HG03025 (cell line): ENCODE results near the gene CRABP2.

Experiments
- ATAC-seq: cut with Tn5 transposase; IDR thresholded peaks from one replicate; pipeline ENCODE4 v1.9.1; 2021; ENCODE audit warnings: mild to moderate bottlenecking, moderate library complexity; ENCODE audit not compliant: unreplicated experiment, low FRiP score

Gene CRABP2

DNA sequence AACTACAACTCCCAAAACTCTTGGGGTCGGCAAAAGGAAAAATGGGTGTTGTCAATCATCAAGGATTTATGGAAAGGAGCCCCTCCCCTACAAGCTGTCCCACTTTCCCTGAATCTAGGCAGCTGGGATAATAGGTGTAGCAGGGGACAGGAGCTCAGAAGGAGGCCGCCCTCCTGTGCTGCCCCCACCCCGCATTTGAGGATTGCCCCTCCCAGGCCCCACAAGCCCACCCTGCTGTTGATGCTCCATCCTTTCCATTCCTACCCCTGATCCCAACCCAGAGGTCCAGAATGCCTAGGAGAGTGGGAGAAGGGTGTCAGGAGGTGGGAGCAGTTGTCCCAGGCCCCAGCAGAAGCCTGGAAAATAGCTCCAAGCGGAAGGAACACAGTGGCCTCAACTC, 37.4 kb upstream of the CRABP2 start:
- no peak for ATAC-seq

DNA sequence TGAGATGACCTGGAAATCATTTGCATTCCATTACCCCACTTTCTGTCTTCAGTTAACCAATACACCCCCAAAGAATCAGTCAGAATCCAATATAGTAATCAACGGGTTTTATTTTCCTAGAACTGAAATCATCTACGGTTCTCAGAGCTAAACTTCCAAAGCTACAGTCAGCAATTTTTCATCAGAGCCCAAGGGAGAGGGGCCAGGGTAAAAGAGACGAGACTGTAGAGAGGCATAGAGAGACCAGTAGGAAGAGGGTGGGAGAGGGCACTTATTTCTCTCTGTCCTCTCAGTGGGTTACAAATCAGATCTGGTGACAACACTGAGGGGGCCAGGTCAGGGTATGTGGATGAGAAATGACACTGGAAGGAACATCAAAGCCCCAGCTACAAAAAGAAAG, 36.6 kb upstream of the CRABP2 start:
- no peak for ATAC-seq

DNA sequence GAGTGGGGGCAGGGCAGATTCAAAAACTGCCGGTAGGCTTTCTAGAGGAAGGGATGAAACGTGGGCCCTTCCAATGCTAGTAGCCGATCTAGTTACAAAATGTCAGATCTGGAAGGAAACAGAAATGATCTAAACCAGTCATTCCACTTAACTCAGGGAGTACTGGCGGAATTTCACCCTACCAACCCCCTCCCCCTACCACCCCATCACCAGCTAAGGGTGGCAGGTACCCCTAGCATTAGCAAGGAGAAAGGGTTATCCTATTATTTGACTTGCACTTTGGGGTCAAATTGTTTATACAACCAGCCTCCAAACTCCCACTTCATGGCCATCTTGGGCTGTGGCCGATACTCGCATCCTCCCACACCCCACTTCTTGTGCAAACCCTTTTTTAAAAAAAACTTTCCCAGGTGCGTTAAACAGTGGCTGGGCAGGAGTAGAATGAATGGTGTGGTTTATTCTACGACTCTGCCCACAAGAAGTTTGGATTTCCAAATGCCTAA, 36.1 kb upstream of the CRABP2 start:
- no peak for ATAC-seq

- peak; percentile 85 for ATAC-seq
Observed at GRCh38 chr1:156740741-156741480, 35.5 kb upstream of the CRABP2 start, which contains the start of gene MRPL24. TSS of gene MRPL24 (minus strand) at chr1:156741088. CDS start at chr1:156738704, 2,384 bp downstream.

GRCh38 chr1:156740237-156740740, 34.9 kb upstream of the CRABP2 start:
- ATAC-seq = no peak

DNA sequence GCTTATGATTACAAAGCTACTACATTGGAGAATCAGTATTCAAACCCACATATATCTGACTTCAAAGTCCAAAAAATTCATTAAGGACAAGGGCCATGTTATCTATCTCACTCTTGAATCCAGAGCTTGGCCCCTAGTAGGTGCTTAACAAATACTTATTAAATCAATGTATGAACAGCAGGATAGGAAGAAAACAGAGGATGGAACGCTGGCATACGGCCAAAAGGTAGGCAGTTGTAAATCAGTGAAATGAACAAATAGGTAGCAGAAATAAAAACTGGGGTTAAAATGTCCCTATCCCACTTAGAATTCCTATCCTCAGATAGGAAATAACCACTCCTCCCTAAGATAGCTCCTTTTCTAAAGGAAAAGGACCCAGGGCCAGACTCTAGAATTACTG, 33.5 kb upstream of the CRABP2 start:
- ATAC-seq = no peak

GRCh38 chr1:156738407-156738806, 33.0 kb upstream of the CRABP2 start:
- ATAC-seq = no peak

DNA sequence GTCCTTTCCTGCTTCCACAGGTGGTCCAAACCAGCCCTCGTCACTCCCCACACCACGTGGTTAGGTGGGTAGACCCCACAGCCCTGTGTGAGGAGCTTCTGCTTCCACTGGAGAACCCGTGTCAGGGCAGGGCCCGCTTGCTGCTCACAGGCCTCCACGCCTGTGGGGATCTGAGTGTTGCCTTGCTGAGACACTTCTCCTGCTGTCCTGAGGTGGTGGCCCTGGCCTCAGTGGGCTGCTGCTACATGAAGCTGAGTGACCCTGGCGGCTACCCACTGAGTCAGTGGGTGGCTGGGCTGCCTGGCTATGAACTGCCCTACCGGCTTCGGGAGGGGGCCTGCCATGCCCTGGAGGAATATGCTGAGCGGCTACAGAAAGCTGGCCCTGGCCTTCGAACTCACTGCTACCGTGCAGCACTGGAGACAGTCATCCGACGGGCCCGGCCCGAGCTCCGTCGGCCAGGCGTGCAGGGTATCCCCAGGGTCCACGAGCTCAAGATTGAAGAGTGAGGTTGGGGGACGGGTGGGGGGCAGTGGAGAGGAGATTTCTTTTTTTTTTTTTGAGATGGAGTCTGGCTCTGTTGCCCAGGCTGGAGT, 28.7 kb upstream of the CRABP2 start:
- ATAC-seq = no peak

DNA sequence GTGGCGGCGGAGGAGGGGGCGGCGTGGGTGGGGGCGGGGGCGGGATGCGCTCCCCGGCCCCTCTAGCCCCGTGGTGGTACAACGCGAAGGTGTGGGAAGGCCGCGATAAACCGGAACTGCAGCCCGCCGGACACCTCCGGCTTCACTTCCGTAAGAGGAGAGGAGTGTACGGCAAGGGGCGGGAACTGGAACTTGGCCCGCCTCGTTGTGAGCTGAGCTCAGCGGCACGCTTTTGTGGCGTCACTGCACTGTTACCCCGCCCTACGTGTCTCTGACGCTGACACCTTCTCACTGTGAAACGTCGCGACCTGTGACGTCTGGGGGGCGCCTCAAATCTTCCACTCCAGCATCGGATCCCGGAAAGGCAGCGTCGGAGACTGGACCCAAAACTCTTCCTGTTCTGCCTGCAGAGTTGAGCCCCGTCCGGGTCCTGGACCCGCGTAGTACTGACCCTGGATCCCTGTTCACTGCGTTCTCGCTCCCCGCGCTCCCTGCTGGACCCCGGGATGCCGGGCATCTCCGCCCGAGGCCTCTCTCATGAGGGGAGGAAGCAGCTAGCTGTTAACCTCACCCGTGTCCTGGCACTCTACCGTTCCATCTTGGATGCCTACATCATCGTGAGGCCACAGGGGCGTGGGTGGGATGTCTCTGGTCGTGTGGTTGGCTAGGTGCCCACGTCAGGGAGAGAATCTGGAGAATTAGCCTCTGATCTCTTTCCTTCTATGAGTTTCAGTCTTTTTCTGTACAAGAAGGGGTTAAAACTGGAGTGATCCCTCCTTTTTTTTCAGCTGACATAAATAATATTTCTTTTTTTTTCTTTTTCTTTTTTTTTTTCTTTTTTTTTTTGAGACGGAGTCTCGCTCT, 23.4 kb upstream of the CRABP2 start, which contains the start of gene ISG20L2:
Gene ISG20L2 (minus strand): TSS at position 168 of the 864 bp plus-strand sequence. CDS start 1,114 bp downstream, outside the sequence.
- peak; percentile 85 for ATAC-seq

- ATAC-seq = peak; percentile 44
Observed at GRCh38 chr1:156727926-156728598, 22.7 kb upstream of the CRABP2 start, which contains the start of gene METTL25B. TSS of gene METTL25B (plus strand) at chr1:156728469. CDS start at chr1:156729105, 636 bp downstream.

DNA sequence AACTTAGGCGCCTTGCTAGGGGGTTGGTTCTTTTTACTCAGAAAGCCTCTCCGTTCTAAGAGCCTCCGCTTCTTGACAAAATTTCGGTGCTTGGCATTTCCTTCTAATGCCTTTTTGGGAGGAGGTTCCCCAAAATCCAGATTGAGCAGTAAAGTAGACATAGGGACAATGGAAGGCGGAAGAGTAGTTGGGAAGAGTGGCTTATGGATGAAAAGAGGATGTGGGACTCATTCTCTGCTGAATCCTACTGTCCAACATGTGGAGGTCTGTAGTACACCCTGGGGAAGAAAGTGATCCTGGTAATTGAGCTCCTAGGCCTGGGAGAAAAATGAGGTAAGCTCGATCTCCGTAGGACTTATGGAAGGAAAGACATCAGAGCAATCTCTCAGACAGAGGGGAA, 22.1 kb upstream of the CRABP2 start:
- no peak for ATAC-seq

- ATAC-seq = no peak
Observed at GRCh38 chr1:156726549-156727226, 21.3 kb upstream of the CRABP2 start.

- ATAC-seq = no peak
Observed at GRCh38 chr1:156725683-156726280, 20.4 kb upstream of the CRABP2 start.

- ATAC-seq = no peak
Observed at GRCh38 chr1:156721535-156721934, 16.2 kb upstream of the CRABP2 start.

- no peak for ATAC-seq
Observed at GRCh38 chr1:156721131-156721530, 15.7 kb upstream of the CRABP2 start.

- ATAC-seq = no peak
Observed at GRCh38 chr1:156717351-156717750, 12.0 kb upstream of the CRABP2 start.

- no peak for ATAC-seq
Observed at GRCh38 chr1:156714830-156715229, 9.4 kb upstream of the CRABP2 start.

DNA sequence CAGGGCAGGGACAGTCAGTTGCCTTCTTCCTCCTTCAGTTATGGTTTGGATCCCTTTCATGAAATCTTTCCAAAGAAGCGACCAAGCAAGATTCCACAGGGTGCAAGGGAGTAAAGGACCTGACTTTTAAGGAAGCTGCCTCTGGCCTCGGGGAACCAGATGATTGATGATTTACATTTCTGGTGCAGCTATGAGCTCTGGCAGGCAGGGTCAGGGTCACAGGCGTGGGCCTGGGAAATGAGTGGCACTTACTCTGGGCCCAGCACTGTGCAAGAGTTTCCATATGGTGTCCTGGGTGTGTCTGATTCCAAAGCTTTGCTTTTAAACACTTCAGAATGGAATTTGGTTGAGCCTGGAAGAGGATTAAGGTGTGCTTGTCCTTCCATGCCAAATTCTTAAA, 7.2 kb upstream of the CRABP2 start:
- no peak for ATAC-seq
